ENCODE results near the gene HK3.
"Not testable (repeated sequence)": the region's sequence is repeated elsewhere in the genome, so short reads cannot be mapped to it uniquely, and the experiment has no call there.

Gene HK3

GRCh38 chr5:176875014-176875550, 24.1 kb downstream of the HK3 start:
- H3K9me3 ChIP-seq (ENCODE audit: control insufficient read depth in 1 of 2, low read length in 2 of 2): no peaks in the 10 kb centered on the region
- H3K4me1 ChIP-seq (ENCODE audit: control insufficient read depth in 1 of 2, insufficient read depth in 2 of 2, low read length in 2 of 2): no peaks in the 10 kb centered on the region
- H3K36me3 ChIP-seq (ENCODE audit: control insufficient read depth in 1 of 2, insufficient read depth in 2 of 2, low read length in 2 of 2): no peaks in the 10 kb centered on the region
- no peak overlapping the region for H3K4me3 ChIP-seq (ENCODE audit: low read depth in 1 of 2, low read length in 2 of 2)
- H3K27me3 ChIP-seq (ENCODE audit: low read depth, low read length): no peaks in the 10 kb centered on the region
- no peak overlapping the region for H3K27ac ChIP-seq (ENCODE audit: low read length)

DNA sequence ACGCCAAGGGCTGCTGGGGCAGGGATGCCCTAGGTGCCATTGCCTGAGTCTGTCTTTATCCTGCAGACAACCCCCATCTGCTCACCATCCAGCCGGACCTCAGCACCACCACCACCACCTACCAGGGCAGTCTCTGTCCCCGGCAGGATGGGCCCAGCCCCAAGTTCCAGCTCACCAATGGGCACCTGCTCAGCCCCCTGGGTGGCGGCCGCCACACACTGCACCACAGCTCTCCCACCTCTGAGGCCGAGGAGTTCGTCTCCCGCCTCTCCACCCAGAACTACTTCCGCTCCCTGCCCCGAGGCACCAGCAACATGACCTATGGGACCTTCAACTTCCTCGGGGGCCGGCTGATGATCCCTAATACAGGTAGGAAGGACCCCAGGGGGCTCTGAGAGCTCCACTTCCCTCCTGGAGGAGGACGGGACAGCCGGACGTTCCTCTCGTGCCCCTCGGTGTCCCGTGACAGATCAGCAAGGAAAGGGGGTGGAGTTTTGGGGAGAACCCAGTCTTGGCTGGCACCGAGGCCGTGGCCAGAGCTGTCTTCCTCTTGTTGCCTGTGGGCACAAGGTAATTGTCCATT, 24.9 kb downstream of the HK3 start:
- Histone ChIP-seq H3K27me3 (ENCODE audit: low read depth, low read length) (no peaks in the 10 kb centered on the region), H3K9me3 (ENCODE audit: control insufficient read depth in 1 of 2, low read length in 2 of 2) (no peaks in the 10 kb centered on the region)

DNA sequence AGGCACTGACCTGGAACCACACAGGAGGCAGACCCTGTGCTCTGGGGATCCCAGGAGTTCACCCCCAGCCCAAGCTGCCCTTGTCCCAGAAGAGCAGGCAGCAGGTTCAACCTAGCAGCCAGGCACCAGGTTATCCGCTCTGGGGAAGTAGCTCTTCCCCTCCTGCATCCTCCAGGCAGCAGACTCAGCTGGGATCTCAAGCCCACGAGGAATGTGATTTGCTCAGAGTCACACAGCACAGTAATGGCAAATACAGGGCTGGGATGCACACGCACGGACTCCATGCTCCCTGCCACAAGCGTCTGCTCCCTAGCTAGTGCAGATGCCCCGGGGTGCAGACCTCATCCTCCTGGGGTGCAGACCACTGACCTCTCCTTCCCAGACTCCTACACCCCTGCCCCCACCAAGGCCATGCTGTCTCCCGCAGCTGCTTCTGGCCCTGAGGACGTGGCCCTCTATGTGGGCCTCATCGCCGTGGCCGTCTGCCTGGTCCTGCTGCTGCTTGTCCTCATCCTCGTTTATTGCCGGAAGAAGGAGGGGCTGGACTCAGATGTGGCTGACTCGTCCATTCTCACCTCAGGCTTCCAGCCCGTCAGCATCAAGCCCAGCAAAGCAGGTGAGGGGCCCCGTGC, 25.5 kb downstream of the HK3 start:
- Histone ChIP-seq H3K9me3 (ENCODE audit: control insufficient read depth in 1 of 2, low read length in 2 of 2) (no peaks in the 10 kb centered on the region), H3K27me3 (ENCODE audit: low read depth, low read length) (no peaks in the 10 kb centered on the region), H3K36me3 (ENCODE audit: control insufficient read depth in 1 of 2, insufficient read depth in 2 of 2, low read length in 2 of 2) (no peaks in the 10 kb centered on the region), H3K4me3 (ENCODE audit: low read depth in 1 of 2, low read length in 2 of 2) (no peak overlapping the region), H3K27ac (ENCODE audit: low read length) (no peak overlapping the region), H3K4me1 (ENCODE audit: control insufficient read depth in 1 of 2, insufficient read depth in 2 of 2, low read length in 2 of 2) (no peaks in the 10 kb centered on the region)

More for the DNA sequence above, 24.9 kb downstream of the HK3 start:
- Histone ChIP-seq H3K4me3 (ENCODE audit: low read depth in 1 of 2, low read length in 2 of 2) (no peak overlapping the region), H3K27ac (ENCODE audit: low read length) (no peak overlapping the region), H3K4me1 (ENCODE audit: control insufficient read depth in 1 of 2, insufficient read depth in 2 of 2, low read length in 2 of 2) (no peaks in the 10 kb centered on the region), H3K36me3 (ENCODE audit: control insufficient read depth in 1 of 2, insufficient read depth in 2 of 2, low read length in 2 of 2) (no peaks in the 10 kb centered on the region)

GRCh38 chr5:176873011-176873410, 26.1 kb downstream of the HK3 start:
- not testable (repeated sequence) for H3K9me3 ChIP-seq (ENCODE audit: control insufficient read depth in 1 of 2, low read length in 2 of 2); H3K4me1 ChIP-seq (ENCODE audit: control insufficient read depth in 1 of 2, insufficient read depth in 2 of 2, low read length in 2 of 2)

GRCh38 chr5:176872586-176872985, 26.6 kb downstream of the HK3 start:
- not testable (repeated sequence) for H3K4me1 ChIP-seq (ENCODE audit: control insufficient read depth in 1 of 2, insufficient read depth in 2 of 2, low read length in 2 of 2); H3K27ac ChIP-seq (ENCODE audit: low read length); H3K36me3 ChIP-seq (ENCODE audit: control insufficient read depth in 1 of 2, insufficient read depth in 2 of 2, low read length in 2 of 2); H3K9me3 ChIP-seq (ENCODE audit: control insufficient read depth in 1 of 2, low read length in 2 of 2); H3K27me3 ChIP-seq (ENCODE audit: low read depth, low read length); H3K4me3 ChIP-seq (ENCODE audit: low read depth in 1 of 2, low read length in 2 of 2)

More at GRCh38 chr5:176873011-176873410, 26.1 kb downstream of the HK3 start:
- not testable (repeated sequence) for H3K27ac ChIP-seq (ENCODE audit: low read length); H3K27me3 ChIP-seq (ENCODE audit: low read depth, low read length); H3K4me3 ChIP-seq (ENCODE audit: low read depth in 1 of 2, low read length in 2 of 2); H3K36me3 ChIP-seq (ENCODE audit: control insufficient read depth in 1 of 2, insufficient read depth in 2 of 2, low read length in 2 of 2)

DNA sequence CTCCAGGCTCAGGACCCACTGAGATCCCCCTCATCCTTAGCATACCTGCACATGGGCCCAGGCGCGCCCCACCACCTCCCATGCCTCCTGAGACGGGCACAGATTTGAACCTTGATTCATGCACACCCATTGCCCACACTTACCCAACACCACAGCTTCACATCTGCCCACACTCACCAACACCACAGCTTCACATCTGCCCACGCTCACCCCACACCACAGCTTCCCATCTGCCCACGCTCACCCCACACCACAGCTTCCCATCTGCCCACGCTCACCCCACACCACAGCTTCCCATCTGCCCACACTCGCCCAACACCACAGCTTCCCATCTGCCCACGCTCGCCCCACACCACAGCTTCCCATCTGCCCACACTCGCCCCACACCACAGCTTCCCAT, 28.5 kb downstream of the HK3 start:
- H3K9me3 ChIP-seq (ENCODE audit: control insufficient read depth in 1 of 2, low read length in 2 of 2); H3K27ac ChIP-seq (ENCODE audit: low read length); H3K27me3 ChIP-seq (ENCODE audit: low read depth, low read length); H3K4me3 ChIP-seq (ENCODE audit: low read depth in 1 of 2, low read length in 2 of 2); H3K36me3 ChIP-seq (ENCODE audit: control insufficient read depth in 1 of 2, insufficient read depth in 2 of 2, low read length in 2 of 2); H3K4me1 ChIP-seq (ENCODE audit: control insufficient read depth in 1 of 2, insufficient read depth in 2 of 2, low read length in 2 of 2): not testable (repeated sequence)

- Histone ChIP-seq H3K27me3 (ENCODE audit: low read depth, low read length) (peaks cover 8% of the 10 kb centered on the region), H3K36me3 (ENCODE audit: control insufficient read depth in 1 of 2, insufficient read depth in 2 of 2, low read length in 2 of 2) (no peaks in the 10 kb centered on the region), H3K9me3 (ENCODE audit: control insufficient read depth in 1 of 2, low read length in 2 of 2) (no peaks in the 10 kb centered on the region), H3K4me3 (ENCODE audit: low read depth in 1 of 2, low read length in 2 of 2) (no peak overlapping the region), H3K4me1 (ENCODE audit: control insufficient read depth in 1 of 2, insufficient read depth in 2 of 2, low read length in 2 of 2) (no peaks in the 10 kb centered on the region), H3K27ac (ENCODE audit: low read length) (no peak overlapping the region)
These were observed 29.0 kb downstream of the HK3 start for GRCh38 chr5:176870110-176870591.

DNA sequence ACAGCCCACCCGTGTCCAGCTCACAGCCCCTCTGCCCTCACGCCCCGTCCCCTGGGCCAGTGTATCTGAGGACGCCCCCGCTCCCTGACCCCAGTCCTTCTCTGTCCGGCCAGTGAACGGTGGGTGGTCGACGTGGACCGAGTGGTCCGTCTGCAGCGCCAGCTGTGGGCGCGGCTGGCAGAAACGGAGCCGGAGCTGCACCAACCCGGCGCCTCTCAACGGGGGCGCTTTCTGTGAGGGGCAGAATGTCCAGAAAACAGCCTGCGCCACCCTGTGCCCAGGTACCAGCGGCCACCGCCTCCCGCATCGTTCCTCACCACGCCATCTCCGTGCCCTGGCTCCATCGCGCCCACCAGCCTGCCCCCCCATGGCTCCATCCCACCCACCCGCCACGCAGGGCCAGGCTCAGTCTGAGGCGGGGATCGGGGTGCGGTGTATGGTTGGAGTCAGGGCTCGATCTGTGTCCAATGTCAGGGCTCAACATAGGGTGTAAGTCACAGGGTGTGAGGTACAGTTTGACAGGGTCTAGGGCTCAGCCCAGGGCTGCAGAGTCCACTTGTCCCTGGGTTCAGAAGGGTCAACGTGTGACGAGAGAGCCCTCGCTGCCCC, 29.5 kb downstream of the HK3 start:
- no peaks in the 10 kb centered on the region for H3K9me3 ChIP-seq (ENCODE audit: control insufficient read depth in 1 of 2, low read length in 2 of 2)
- H3K27ac ChIP-seq (ENCODE audit: low read length): no peak overlapping the region
- no peaks in the 10 kb centered on the region for H3K36me3 ChIP-seq (ENCODE audit: control insufficient read depth in 1 of 2, insufficient read depth in 2 of 2, low read length in 2 of 2)
- H3K27me3 ChIP-seq (ENCODE audit: low read depth, low read length): peaks cover 8% of the 10 kb centered on the region
- no peaks in the 10 kb centered on the region for H3K4me1 ChIP-seq (ENCODE audit: control insufficient read depth in 1 of 2, insufficient read depth in 2 of 2, low read length in 2 of 2)
- H3K4me3 ChIP-seq (ENCODE audit: low read depth in 1 of 2, low read length in 2 of 2): no peak overlapping the region

GRCh38 chr5:176868731-176869130, 30.4 kb downstream of the HK3 start:
- Histone ChIP-seq H3K4me1 (ENCODE audit: control insufficient read depth in 1 of 2, insufficient read depth in 2 of 2, low read length in 2 of 2) (no peaks in the 10 kb centered on the region), H3K27me3 (ENCODE audit: low read depth, low read length) (peaks cover 8% of the 10 kb centered on the region), H3K4me3 (ENCODE audit: low read depth in 1 of 2, low read length in 2 of 2) (no peak overlapping the region), H3K27ac (ENCODE audit: low read length) (no peak overlapping the region), H3K9me3 (ENCODE audit: control insufficient read depth in 1 of 2, low read length in 2 of 2) (no peaks in the 10 kb centered on the region), H3K36me3 (ENCODE audit: control insufficient read depth in 1 of 2, insufficient read depth in 2 of 2, low read length in 2 of 2) (no peaks in the 10 kb centered on the region)

DNA sequence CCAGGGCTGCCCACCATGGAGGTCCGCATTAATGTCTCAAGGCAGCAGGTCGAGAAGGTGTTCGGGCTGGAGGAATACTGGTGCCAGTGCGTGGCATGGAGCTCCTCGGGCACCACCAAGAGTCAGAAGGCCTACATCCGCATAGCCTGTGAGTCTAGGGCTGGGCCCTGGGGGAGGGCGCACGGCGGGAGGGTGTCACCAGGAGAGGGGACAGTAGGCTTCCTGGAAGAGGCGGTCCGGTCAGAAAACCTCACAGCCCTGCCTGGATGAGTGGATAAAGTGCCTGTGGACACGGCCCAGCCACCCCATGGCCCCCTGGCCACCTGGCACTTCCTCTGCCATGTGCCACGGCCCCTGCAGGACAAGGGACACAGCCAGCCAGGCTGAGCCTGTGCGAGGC, 31.0 kb downstream of the HK3 start:
- Histone ChIP-seq H3K9me3 (ENCODE audit: control insufficient read depth in 1 of 2, low read length in 2 of 2) (no peaks in the 10 kb centered on the region), H3K36me3 (ENCODE audit: control insufficient read depth in 1 of 2, insufficient read depth in 2 of 2, low read length in 2 of 2) (no peaks in the 10 kb centered on the region), H3K27ac (ENCODE audit: low read length) (no peak overlapping the region), H3K27me3 (ENCODE audit: low read depth, low read length) (peaks cover 8% of the 10 kb centered on the region), H3K4me3 (ENCODE audit: low read depth in 1 of 2, low read length in 2 of 2) (no peak overlapping the region), H3K4me1 (ENCODE audit: control insufficient read depth in 1 of 2, insufficient read depth in 2 of 2, low read length in 2 of 2) (no peaks in the 10 kb centered on the region)

DNA sequence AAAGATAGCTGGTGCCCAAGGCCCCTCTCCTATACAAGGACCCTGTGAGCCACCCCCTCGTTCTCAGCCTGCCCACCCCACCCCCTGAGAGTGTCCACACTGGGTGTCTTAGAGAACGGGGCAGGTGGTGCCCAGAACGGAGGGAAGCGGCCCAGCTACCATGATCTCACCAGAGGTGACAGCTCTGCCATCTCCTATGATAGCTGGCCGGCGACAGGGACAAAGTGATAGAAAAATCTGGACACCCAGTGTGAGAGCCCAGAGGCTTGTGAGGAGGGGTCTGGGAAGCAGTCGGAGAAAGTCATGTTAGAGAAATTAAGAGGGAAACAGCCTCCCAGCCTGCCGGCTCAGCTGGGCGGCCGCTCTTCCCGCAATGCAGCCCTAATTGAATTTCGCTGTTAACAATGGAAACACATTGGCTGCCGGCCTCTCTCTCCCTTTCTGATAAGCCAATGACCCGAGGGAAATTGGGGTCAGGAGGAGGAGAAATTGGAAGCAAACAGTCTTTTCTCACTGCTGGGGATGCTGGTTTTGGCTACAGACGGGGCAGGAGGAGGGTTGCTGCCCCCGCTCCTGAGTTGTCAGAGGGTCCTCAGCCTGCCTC, 32.3 kb downstream of the HK3 start:
- no peaks in the 10 kb centered on the region for H3K36me3 ChIP-seq (ENCODE audit: control insufficient read depth in 1 of 2, insufficient read depth in 2 of 2, low read length in 2 of 2)
- peaks cover 15% of the 10 kb centered on the region for H3K27me3 ChIP-seq (ENCODE audit: low read depth, low read length)
- no peaks in the 10 kb centered on the region for H3K9me3 ChIP-seq (ENCODE audit: control insufficient read depth in 1 of 2, low read length in 2 of 2)
- H3K27ac ChIP-seq (ENCODE audit: low read length): no peak overlapping the region
- H3K4me1 ChIP-seq (ENCODE audit: control insufficient read depth in 1 of 2, insufficient read depth in 2 of 2, low read length in 2 of 2): no peaks in the 10 kb centered on the region
- no peak overlapping the region for H3K4me3 ChIP-seq (ENCODE audit: low read depth in 1 of 2, low read length in 2 of 2)

Measured in muscle layer of duodenum (tissue), 2 donors.